BE2C (cell line): Measurements from ENCODE around the gene PRKAR1A.
A peak's percentile ranks its signal among the peaks of the same experiment; 100 is the strongest.
"Not testable (repeated sequence)": the region's sequence is repeated elsewhere in the genome, so short reads cannot be mapped to it uniquely, and the experiment has no call there.

Experiments
- DNase-seq: peaks from one replicate; pipeline ENCODE4 v3.0.0-alpha.2; 2020
- H3K27me3 ChIP-seq: fragments of 250-450 bp; sonication (Bioruptor Pico); 2 replicates; pipeline ENCODE4 v1.5.1; 2020; ENCODE audit warnings: mild to moderate bottlenecking
- H3K36me3 ChIP-seq: fragments of 250-450 bp; sonication (Bioruptor Pico); 2 replicates; pipeline ENCODE4 v1.5.1; 2020; ENCODE audit warnings: mild to moderate bottlenecking
- H3K4me1 ChIP-seq: fragments of 250-450 bp; sonication (Bioruptor Pico); 2 replicates; pipeline ENCODE4 v1.5.1; 2020
- H3K4me3 ChIP-seq: 2 replicates; pipeline ENCODE4 v1.5.1; 2011; ENCODE audit warnings: low read depth, low read length
- H3K9me3 ChIP-seq: fragments of 250-450 bp; sonication (Bioruptor Pico); 2 replicates; pipeline ENCODE4 v1.5.1; 2020
- CTCF ChIP-seq: IDR thresholded peaks from 2 replicates; pipeline ENCODE4 v1.5.1; 2012; ENCODE audit warnings: mild to moderate bottlenecking, low read depth, low read length

PRKAR1A gene

GRCh38 chr17:68513932-68514331 lies 1.7 kb downstream of the PRKAR1A start:
- H3K27me3 ChIP-seq: no peaks in the 10 kb centered on the region
- H3K36me3 ChIP-seq: peaks cover 31% of the 10 kb centered on the region
- DNase-seq: no peak
- TF ChIP-seq CTCF: no peak
- peaks cover 4% of the 10 kb centered on the region; the same call in 1 of the 2 replicates for H3K4me1 ChIP-seq
- H3K9me3 ChIP-seq: no peaks in the 10 kb centered on the region
- peak overlapping the region; percentile 94 for H3K4me3 ChIP-seq

- H3K9me3 ChIP-seq: no peaks in the 10 kb centered on the region
- peaks cover 37% of the 10 kb centered on the region for H3K36me3 ChIP-seq
- H3K27me3 ChIP-seq: no peaks in the 10 kb centered on the region
- TF ChIP-seq CTCF: no peak
- peak overlapping the region; percentile 94 for H3K4me3 ChIP-seq
- no peak for DNase-seq
- peaks cover 4% of the 10 kb centered on the region; the same call in 1 of the 2 replicates for H3K4me1 ChIP-seq
These were observed 2.8 kb downstream of the PRKAR1A start for GRCh38 chr17:68514831-68515635.

- H3K36me3 ChIP-seq: peaks cover 37% of the 10 kb centered on the region
- no peaks in the 10 kb centered on the region for H3K9me3 ChIP-seq
- H3K4me1 ChIP-seq: peaks cover 8% of the 10 kb centered on the region; the same call in 1 of the 2 replicates
- no peaks in the 10 kb centered on the region for H3K27me3 ChIP-seq
- TF ChIP-seq CTCF: no peak
- no peak overlapping the region for H3K4me3 ChIP-seq
- no peak for DNase-seq
These were observed 4.5 kb downstream of the PRKAR1A start for GRCh38 chr17:68516732-68517131.

- not testable (repeated sequence) for H3K4me3 ChIP-seq, H3K4me1 ChIP-seq, H3K9me3 ChIP-seq, DNase-seq, H3K27me3 ChIP-seq
- peaks cover 38% of the 10 kb centered on the region for H3K36me3 ChIP-seq
These were observed 5.4 kb downstream of the PRKAR1A start for GRCh38 chr17:68517605-68518004.

- TF ChIP-seq CTCF: no peak
- Histone ChIP-seq H3K9me3 (no peaks in the 10 kb centered on the region), H3K27me3 (no peaks in the 10 kb centered on the region), H3K4me1 (peaks cover 8% of the 10 kb centered on the region; the same call in 1 of the 2 replicates), H3K36me3 (peaks cover 45% of the 10 kb centered on the region), H3K4me3 (no peak overlapping the region)
- DNase-seq: no peak
These were observed 6.0 kb downstream of the PRKAR1A start for GRCh38 chr17:68518063-68518815.

- H3K4me3 ChIP-seq, H3K4me1 ChIP-seq, H3K27me3 ChIP-seq, H3K9me3 ChIP-seq, DNase-seq: not testable (repeated sequence)
- peaks cover 53% of the 10 kb centered on the region for H3K36me3 ChIP-seq
These were observed 6.8 kb downstream of the PRKAR1A start for GRCh38 chr17:68519051-68519450.

GRCh38 chr17:68519911-68520310 lies 7.7 kb downstream of the PRKAR1A start:
- TF ChIP-seq CTCF: no peak
- Histone ChIP-seq H3K4me3 (no peak overlapping the region), H3K9me3 (no peaks in the 10 kb centered on the region), H3K36me3 (peaks cover 60% of the 10 kb centered on the region), H3K4me1 (peaks cover 4% of the 10 kb centered on the region; the same call in 1 of the 2 replicates), H3K27me3 (no peaks in the 10 kb centered on the region)
- DNase-seq: no peak
